IMR-90 (cell line): ENCODE measurements around the gene DPPA5. TPM values are rescaled to one million over a fixed set of nuclear protein-coding genes. Genes with fewer than 3 reads are reported as not detected.

ENCODE experiments used
- ATAC-seq: fragments of 200-7000 bp; cut with Tn5 transposase; 2 replicates; pipeline ENCODE4 v1.9.1; 2020; ENCODE audit warnings: low read depth, mild to moderate bottlenecking, moderate library complexity
- BruUV-seq: library from RNA; stranded (reverse); fragments of 400-500 nt; replicated peaks from 2 replicates; lab custom pipeline; 2021; lab: Mats Ljungman, UMichigan
- CTCF ChIA-PET: fragments of 300-600 bp; formaldehyde crosslinking; extraction: SDS; loops from one replicate; lab custom pipeline; 2021; ENCODE audit warnings: antibody characterized with exemption; lab: Yijun Ruan, JAX
- POLR2A ChIA-PET: fragments of 300-600 bp; sonication (Branson Sonifier 250); formaldehyde crosslinking; loops from one replicate; lab custom pipeline; 2022; ENCODE audit warnings: antibody characterized with exemption; ENCODE audit not compliant: unreplicated experiment; lab: Charles Lee
- DNase-seq: peaks from one replicate; pipeline ENCODE4 v3.0.0; 2013
- H2AFZ ChIP-seq: replicated peaks from 2 replicates; pipeline ENCODE3; 2013; ENCODE audit warnings: low read length, mild to moderate bottlenecking; ENCODE audit not compliant: poor library complexity
- H2AK5ac ChIP-seq: 2 replicates; pipeline ENCODE4 v1.6.1; 2013; ENCODE audit warnings: low read depth, low read length, inconsistent platforms
- H2AK9ac ChIP-seq: replicated peaks from 2 replicates; pipeline ENCODE3; 2013; ENCODE audit warnings: mild to moderate bottlenecking, low read depth, low read length, moderate library complexity; ENCODE audit not compliant: poor library complexity
- H2BK120ac ChIP-seq: 2 replicates; pipeline ENCODE4 v1.6.1; 2013; ENCODE audit warnings: low read depth, low read length, inconsistent platforms
- H2BK15ac ChIP-seq: 3 replicates; pipeline ENCODE4 v1.6.1; 2013; ENCODE audit warnings: low read depth, low read length, inconsistent platforms
- H2BK20ac ChIP-seq: 2 replicates; pipeline ENCODE4 v1.6.1; 2013; ENCODE audit warnings: low read depth, mild to moderate bottlenecking, inconsistent platforms, low read length, moderate library complexity
- H2BK5ac ChIP-seq: 2 replicates; pipeline ENCODE4 v1.6.1; 2013; ENCODE audit warnings: mild to moderate bottlenecking, low read depth, low read length, inconsistent platforms; ENCODE audit not compliant: poor library complexity, severe bottlenecking
- H3K14ac ChIP-seq: replicated peaks from 2 replicates; pipeline ENCODE4 v1.6.1; 2013; ENCODE audit warnings: low read depth, low read length, inconsistent platforms
- H3K18ac ChIP-seq: 2 replicates; pipeline ENCODE4 v1.6.1; 2013; ENCODE audit warnings: low read depth, low read length, control low read depth
- H3K23ac ChIP-seq: 2 replicates; pipeline ENCODE4 v1.6.1; 2013; ENCODE audit warnings: low read depth, low read length, inconsistent platforms
- H3K27ac ChIP-seq: 2 replicates; pipeline ENCODE4 v1.5.1; 2013; ENCODE audit warnings: mild to moderate bottlenecking, control low read depth, low read length; ENCODE audit not compliant: insufficient read depth
- H3K27me3 ChIP-seq: 2 replicates; pipeline ENCODE4 v1.6.1; 2013; ENCODE audit warnings: low read length; ENCODE audit not compliant: control insufficient read depth, insufficient read depth
- H3K36me3 ChIP-seq: 2 replicates; pipeline ENCODE4 v1.6.1; 2013; ENCODE audit warnings: low read length, mixed read lengths; ENCODE audit not compliant: control insufficient read depth, insufficient read depth
- H3K4ac ChIP-seq: 2 replicates; pipeline ENCODE4 v1.6.1; 2013; ENCODE audit warnings: low read depth, low read length, inconsistent platforms
- H3K4me1 ChIP-seq: 2 replicates; pipeline ENCODE4 v1.6.1; 2013; ENCODE audit warnings: low read length, mixed read lengths; ENCODE audit not compliant: control insufficient read depth, insufficient read depth
- H3K4me2 ChIP-seq: 2 replicates; pipeline ENCODE4 v1.6.1; 2013; ENCODE audit warnings: low read depth, mild to moderate bottlenecking, control low read depth, low read length, moderate library complexity
- H3K4me3 ChIP-seq: 2 replicates; pipeline ENCODE4 v1.5.1; 2013; ENCODE audit warnings: low read depth, mild to moderate bottlenecking, control low read depth, low read length, moderate library complexity; ENCODE audit not compliant: insufficient read depth
- H3K56ac ChIP-seq: 2 replicates; pipeline ENCODE4 v1.6.1; 2013; ENCODE audit warnings: low read length, inconsistent platforms; ENCODE audit not compliant: insufficient read depth; ENCODE audit errors: extremely low read depth
- H3K79me1 ChIP-seq, 2 experiments: 2 replicates each; pipeline ENCODE4 v1.6.1; 2013; ENCODE audit warnings: low read length in 2 of 2, inconsistent platforms in 1 of 2, low read depth in 1 of 2
- H3K9ac ChIP-seq: 2 replicates; pipeline ENCODE4 v1.6.1; 2013; ENCODE audit warnings: low read depth, low read length, control low read depth
- H3K9me1 ChIP-seq: 2 replicates; pipeline ENCODE4 v1.6.1; 2013; ENCODE audit warnings: low read length, inconsistent platforms; ENCODE audit not compliant: insufficient read depth
- H3K9me3 ChIP-seq: 2 replicates; pipeline ENCODE4 v1.6.1; 2013; ENCODE audit warnings: low read length; ENCODE audit not compliant: control insufficient read depth, insufficient read depth
- H4K20me1 ChIP-seq: 2 replicates; pipeline ENCODE4 v1.6.1; 2013; ENCODE audit warnings: low read length, inconsistent platforms; ENCODE audit not compliant: insufficient read depth
- H4K5ac ChIP-seq: 2 replicates; pipeline ENCODE4 v1.6.1; 2013; ENCODE audit warnings: mild to moderate bottlenecking, low read depth, low read length, control low read depth
- H4K8ac ChIP-seq, 2 experiments: 2 replicates each; pipeline ENCODE4 v1.6.1; 2013; ENCODE audit warnings: low read depth in 2 of 2, low read length in 2 of 2, control low read depth in 1 of 2, inconsistent platforms in 1 of 2
- H4K91ac ChIP-seq: 2 replicates; pipeline ENCODE4 v1.6.1; 2013; ENCODE audit warnings: low read depth, low read length, inconsistent platforms; ENCODE audit not compliant: insufficient read depth
- CEBPB ChIP-seq: IDR thresholded peaks from 2 replicates; pipeline ENCODE4 v1.6.1; 2012; ENCODE audit warnings: low read depth, low read length, improper control_type of control experiment
- ELK1 ChIP-seq: fragments of 150-350 bp; IDR thresholded peaks from 2 replicates; pipeline ENCODE4 v1.6.1; 2016; ENCODE audit warnings: low read depth, mild to moderate bottlenecking, low read length, moderate library complexity, borderline replicate concordance
- NFE2L2 ChIP-seq: fragments of 150-350 bp; IDR thresholded peaks from 2 replicates; pipeline ENCODE4 v1.6.1; 2016; ENCODE audit warnings: low read depth, mild to moderate bottlenecking, low read length
- POLR2A ChIP-seq: IDR thresholded peaks from 2 replicates; pipeline ENCODE4 v1.6.1; 2012; ENCODE audit warnings: mild to moderate bottlenecking, low read depth, low read length
- RCOR1 ChIP-seq: IDR thresholded peaks from 2 replicates; pipeline ENCODE4 v1.6.1; 2012; ENCODE audit warnings: mild to moderate bottlenecking, low read length, improper control_type of control experiment; ENCODE audit not compliant: insufficient replicate concordance
- SMC3 ChIP-seq: fragments of 150-350 bp; IDR thresholded peaks from 2 replicates; pipeline ENCODE4 v1.6.1; 2016; ENCODE audit warnings: low read depth, mild to moderate bottlenecking, antibody characterized with exemption, low read length, moderate library complexity
- WGBS, 2 experiments: methylation state at CpG; one replicate each; pipeline versions ENCODE4 v1.1.5 to v1.1.7; 2013; ENCODE audit warnings: missing lambda C conversion rate in 2 of 2; ENCODE audit not compliant: insufficient read length in 1 of 2; ENCODE audit errors: extremely low coverage in 2 of 2; 5-methylcytosine and 5-hydroxymethylcytosine counted together
- dilution Hi-C: fragments of 300-500 bp; cut with HindIII; formaldehyde crosslinking; loops from one replicate; pipeline ENCODE4 v1.14.3; 2018; ENCODE audit warnings: low sequenced_read_pairs; ENCODE audit not compliant: unreplicated experiment
- in situ Hi-C: fragments of 300-500 bp; cut with MboI; formaldehyde crosslinking; loops from 3 replicates; pipeline ENCODE4 v1.14.3; 2019; ENCODE audit warnings: low sequenced_read_pairs, inconsistent platforms, mixed read lengths
- intact Hi-C: fragments of 100-400 bp; cut with micrococcal nuclease; formaldehyde crosslinking; loops from 2 replicates; pipeline ENCODE4 v1.10.0; 2022
- polyA plus RNA-seq, 3 experiments: library from polyadenylated mRNA; depleted of rRNA; stranded (reverse); fragments of >200 nt; gene quantifications; 2 replicates each; pipeline ENCODE4 v1.2.3, GENCODE V29; 2012; ENCODE audit warnings: low replicate concordance in 1 of 3
- total RNA-seq: library from RNA; depleted of rRNA; stranded (reverse); fragments of >200 nt; gene quantifications from 2 replicates; pipeline ENCODE4 v1.2.3, GENCODE V29; 2012

The DPPA5 gene
- total and polyA plus RNA-seq, 2 of the 4 experiments (the other 2 are of a cell fraction): not detected

- H3K4me1 ChIP-seq: no peaks in the 10 kb centered on the region
- H2AK9ac ChIP-seq: no peak within 1 kb of the TSS
- no peak within 1 kb of the TSS for H2BK120ac ChIP-seq
- H4K20me1 ChIP-seq: no peaks in the 10 kb centered on the region
- H3K14ac ChIP-seq: no peak within 1 kb of the TSS
- ChIA-PET POLR2A (no interaction called here), CTCF (no interaction called here)
- H4K8ac ChIP-seq: no peak within 1 kb of the TSS
- dilution Hi-C loops: no loop called here
- no peaks in the 10 kb centered on the region for H3K36me3 ChIP-seq
- in situ Hi-C loops: no loop called here
- no peak for TF ChIP-seq NFE2L2
- TF ChIP-seq POLR2A: no peak
- no peak for TF ChIP-seq RCOR1
- TF ChIP-seq CEBPB: no peak
- TF ChIP-seq ELK1: no peak
- TF ChIP-seq SMC3: no peak
- H3K56ac ChIP-seq: no peak within 1 kb of the TSS
- no peak within 1 kb of the TSS for H3K4me3 ChIP-seq
- H3K9me1 ChIP-seq: no peaks in the 10 kb centered on the region; the same call in 1 of the 2 replicates
- H2AK5ac ChIP-seq: no peak within 1 kb of the TSS
- no peaks in the 10 kb centered on the region for H3K27me3 ChIP-seq
- BruUV-seq: no TSS peak
- no peak within 1 kb of the TSS for H2BK5ac ChIP-seq
- H3K4ac ChIP-seq: no peak within 1 kb of the TSS
- no peak within 1 kb of the TSS for H4K5ac ChIP-seq
- H2AFZ ChIP-seq: peak within 1 kb of the TSS; percentile 71
- no peaks in the 10 kb centered on the region for H3K79me1 ChIP-seq
- no peak within 1 kb of the TSS for H3K27ac ChIP-seq
- WGBS, 2 experiments: 85% methylated on average over 25 of the region's 54 CpGs; no CpG with 5 or more reads in 1 of the 2 experiments
- H3K9me3 ChIP-seq: no peaks in the 10 kb centered on the region
- no peak within 1 kb of the TSS for H3K23ac ChIP-seq
- no peak within 1 kb of the TSS for H3K9ac ChIP-seq
- H3K18ac ChIP-seq: no peak within 1 kb of the TSS
- no peak within 1 kb of the TSS for H4K91ac ChIP-seq
- ATAC-seq (no peak), DNase-seq (no peak)
- intact Hi-C loops: no loop called here
- no peak within 1 kb of the TSS for H2BK15ac ChIP-seq
- no peak within 1 kb of the TSS for H2BK20ac ChIP-seq
- H3K4me2 ChIP-seq: no peak within 1 kb of the TSS
Measured at GRCh38 chr6:73394577-73395354, 40.7 kb upstream of the DPPA5 start, which contains the start of gene DDX43. DDX43 (plus strand) TSS chr6:73394828; CDS start chr6:73394906, 78 bp downstream.
